Panc1 (cell line): ENCODE results near the gene STK11IP. TPM values are rescaled to one million over a fixed set of nuclear protein-coding genes. Genes with fewer than 3 reads are reported as not detected.

ENCODE experiments used
- ATAC-seq: fragments of 200-7000 bp; cut with Tn5 transposase; 2 replicates; pipeline ENCODE4 v1.9.1; 2020; ENCODE audit warnings: mild to moderate bottlenecking, moderate library complexity
- BruUV-seq: library from RNA; stranded (reverse); fragments of 400-500 nt; replicated peaks from 2 replicates; lab custom pipeline; 2021; lab: Mats Ljungman, UMichigan
- CTCF ChIA-PET: fragments of 300-600 bp; sonication (Branson Sonifier 250); formaldehyde crosslinking; loops from one replicate; lab custom pipeline; 2022; ENCODE audit warnings: antibody characterized with exemption; lab: Charles Lee
- POLR2A ChIA-PET: fragments of 300-600 bp; sonication (Branson Sonifier 250); formaldehyde crosslinking; loops from one replicate; lab custom pipeline; 2022; ENCODE audit warnings: antibody characterized with exemption; lab: Charles Lee
- DNase-seq: peaks from one replicate; pipeline ENCODE4 v3.0.0-alpha.2; 2010; ENCODE audit warnings: low read depth, low spot score
- H3K27ac ChIP-seq: 2 replicates; pipeline ENCODE4 v1.5.1; 2011; ENCODE audit warnings: mild to moderate bottlenecking, low read length, inconsistent platforms
- H3K27me3 ChIP-seq: fragments of 200-500 bp; sonication (Bioruptor generic); 2 replicates; pipeline ENCODE4 v1.6.0; 2014; ENCODE audit warnings: low read length, inconsistent platforms; ENCODE audit not compliant: control insufficient read depth, insufficient read depth
- H3K36me3 ChIP-seq: fragments of 200-500 bp; sonication (Bioruptor generic); 2 replicates; pipeline ENCODE4 v1.5.1; 2014; ENCODE audit warnings: inconsistent platforms, mild to moderate bottlenecking, low read length, moderate library complexity; ENCODE audit not compliant: control insufficient read depth, insufficient read depth
- H3K4me1 ChIP-seq: 2 replicates; pipeline ENCODE4 v1.5.1; 2011; ENCODE audit warnings: inconsistent platforms, mild to moderate bottlenecking, low read length, moderate library complexity; ENCODE audit not compliant: control insufficient read depth, insufficient read depth
- H3K4me3 ChIP-seq, 2 experiments: 2 replicates each; pipeline ENCODE4 v1.5.1; 2011 to 2012; ENCODE audit warnings: low read depth in 2 of 2, low read length in 2 of 2, mild to moderate bottlenecking in 2 of 2, inconsistent platforms in 1 of 2, moderate library complexity in 1 of 2
- H3K9me3 ChIP-seq: fragments of 200-500 bp; sonication (Bioruptor generic); 2 replicates; pipeline ENCODE4 v1.5.1; 2014; ENCODE audit warnings: low read depth, mild to moderate bottlenecking, inconsistent platforms, low read length, moderate library complexity; ENCODE audit not compliant: control insufficient read depth, insufficient read depth
- CTCF ChIP-seq: fragments of 450-650 bp; IDR thresholded peaks from 2 replicates; pipeline ENCODE4 v1.5.1; 2017; ENCODE audit warnings: mild to moderate bottlenecking
- POLR2AphosphoS5 ChIP-seq: IDR thresholded peaks from 2 replicates; pipeline ENCODE4 v1.6.1; 2012; ENCODE audit warnings: mild to moderate bottlenecking, low read depth, low read length, moderate library complexity
- SIN3A ChIP-seq: IDR thresholded peaks from 2 replicates; pipeline ENCODE4 v1.6.1; 2012; ENCODE audit warnings: low read depth, mild to moderate bottlenecking, low read length, moderate library complexity, borderline replicate concordance; ENCODE audit not compliant: insufficient read depth
- TCF7L2 ChIP-seq: IDR thresholded peaks from 2 replicates; pipeline ENCODE4 v1.6.1; 2011; ENCODE audit warnings: mild to moderate bottlenecking, low read depth, low read length, inconsistent platforms
- in situ Hi-C: cut with HindIII; loops from 2 replicates; pipeline ENCODE4 v1.10.0; 2016; ENCODE audit warnings: low sequenced_read_pairs, low pct_unique_long_range_greater_than_20kb
- intact Hi-C: fragments of 100-400 bp; cut with micrococcal nuclease; formaldehyde crosslinking; loops from one replicate; pipeline ENCODE4 v1.10.0; 2022; ENCODE audit not compliant: unreplicated experiment
- total RNA-seq: library from RNA; stranded (reverse); gene quantifications from one replicate; pipeline ENCODE4 v1.2.1, GENCODE V29; 2021; ENCODE audit not compliant: unreplicated experiment
- TF ChIP-seq, protein P1 (sequence below), 2 experiments: IDR thresholded peaks; 2 replicates each; pipeline ENCODE4 v1.6.1; 2011 to 2012; ENCODE audit warnings: low read depth in 2 of 2, control low read depth in 1 of 2, low read length in 1 of 2, mild to moderate bottlenecking in 1 of 2, moderate library complexity in 1 of 2; ENCODE audit not compliant: insufficient read depth in 1 of 2

STK11IP gene
- total RNA-seq, 1 experiment from 2014 or later = 48.2 TPM

GRCh38 chr2:219616550-219616949, 18.9 kb downstream of the STK11IP start:
- H3K9me3 ChIP-seq = no peaks in the 10 kb centered on the region
- intact Hi-C loops = no loop called here
- ChIA-PET POLR2A (no interaction called here), CTCF (no interaction called here)
- no peaks in the 10 kb centered on the region for H3K27me3 ChIP-seq
- H3K4me3 ChIP-seq = no peak overlapping the region
- H3K4me1 ChIP-seq = no peaks in the 10 kb centered on the region
- in situ Hi-C loops = no loop called here
- H3K36me3 ChIP-seq = no peaks in the 10 kb centered on the region
- H3K27ac ChIP-seq = no peak overlapping the region
- DNase-seq = no peak
- ATAC-seq = no peak
- BruUV-seq = no TSS peak
- TF ChIP-seq, protein P1, sequence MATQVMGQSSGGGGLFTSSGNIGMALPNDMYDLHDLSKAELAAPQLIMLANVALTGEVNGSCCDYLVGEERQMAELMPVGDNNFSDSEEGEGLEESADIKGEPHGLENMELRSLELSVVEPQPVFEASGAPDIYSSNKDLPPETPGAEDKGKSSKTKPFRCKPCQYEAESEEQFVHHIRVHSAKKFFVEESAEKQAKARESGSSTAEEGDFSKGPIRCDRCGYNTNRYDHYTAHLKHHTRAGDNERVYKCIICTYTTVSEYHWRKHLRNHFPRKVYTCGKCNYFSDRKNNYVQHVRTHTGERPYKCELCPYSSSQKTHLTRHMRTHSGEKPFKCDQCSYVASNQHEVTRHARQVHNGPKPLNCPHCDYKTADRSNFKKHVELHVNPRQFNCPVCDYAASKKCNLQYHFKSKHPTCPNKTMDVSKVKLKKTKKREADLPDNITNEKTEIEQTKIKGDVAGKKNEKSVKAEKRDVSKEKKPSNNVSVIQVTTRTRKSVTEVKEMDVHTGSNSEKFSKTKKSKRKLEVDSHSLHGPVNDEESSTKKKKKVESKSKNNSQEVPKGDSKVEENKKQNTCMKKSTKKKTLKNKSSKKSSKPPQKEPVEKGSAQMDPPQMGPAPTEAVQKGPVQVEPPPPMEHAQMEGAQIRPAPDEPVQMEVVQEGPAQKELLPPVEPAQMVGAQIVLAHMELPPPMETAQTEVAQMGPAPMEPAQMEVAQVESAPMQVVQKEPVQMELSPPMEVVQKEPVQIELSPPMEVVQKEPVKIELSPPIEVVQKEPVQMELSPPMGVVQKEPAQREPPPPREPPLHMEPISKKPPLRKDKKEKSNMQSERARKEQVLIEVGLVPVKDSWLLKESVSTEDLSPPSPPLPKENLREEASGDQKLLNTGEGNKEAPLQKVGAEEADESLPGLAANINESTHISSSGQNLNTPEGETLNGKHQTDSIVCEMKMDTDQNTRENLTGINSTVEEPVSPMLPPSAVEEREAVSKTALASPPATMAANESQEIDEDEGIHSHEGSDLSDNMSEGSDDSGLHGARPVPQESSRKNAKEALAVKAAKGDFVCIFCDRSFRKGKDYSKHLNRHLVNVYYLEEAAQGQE (IDR thresholded peaks at IDR 0.05; ENCODE audit: insufficient read depth in 1 of 2, low read depth in 2 of 2, low read length in 1 of 2) = no peak
- TF ChIP-seq CTCF = no peak
- no peak for TF ChIP-seq POLR2AphosphoS5
- TF ChIP-seq SIN3A = no peak
- TF ChIP-seq TCF7L2 = no peak

GRCh38 chr2:219618733-219619122, 21.1 kb downstream of the STK11IP start:
- DNase-seq (no peak), ATAC-seq (no peak)
- Histone ChIP-seq H3K27me3 (no peaks in the 10 kb centered on the region), H3K36me3 (no peaks in the 10 kb centered on the region), H3K4me3 (no peak overlapping the region), H3K27ac (no peak overlapping the region), H3K4me1 (no peaks in the 10 kb centered on the region), H3K9me3 (no peaks in the 10 kb centered on the region)
- no peak for TF ChIP-seq CTCF
- TF ChIP-seq POLR2AphosphoS5 = no peak
- no peak for TF ChIP-seq TCF7L2
- TF ChIP-seq, protein P1 (IDR thresholded peaks at IDR 0.05; ENCODE audit: insufficient read depth in 1 of 2, low read depth in 2 of 2, low read length in 1 of 2) = no peak
- TF ChIP-seq SIN3A = no peak
- no TSS peak for BruUV-seq
- CTCF ChIA-PET = interaction anchor here (0.6 kb wide), 1 partner anchor 23 kb away, joined by 3 read pairs; no protein-coding TSS in a partner anchor
- POLR2A ChIA-PET = no interaction called here
- in situ Hi-C loops = no loop called here
- intact Hi-C loops = no loop called here
